AG09309 (cell line): ENCODE measurements around the gene NDEL1.
A peak's percentile ranks its signal among the peaks of the same experiment; 100 is the strongest.

Experiments used
- DNase-seq: peaks from one replicate; pipeline ENCODE4 v3.0.0-alpha.2; 2010; ENCODE audit warnings: low read depth
- H3K4me3 ChIP-seq: 2 replicates; pipeline ENCODE4 v1.5.1; 2011; ENCODE audit warnings: mild to moderate bottlenecking, low read depth, low read length, moderate library complexity; ENCODE audit not compliant: control insufficient read depth
- CTCF ChIP-seq: IDR thresholded peaks from 2 replicates; pipeline ENCODE4 v1.5.1; 2011; ENCODE audit warnings: mild to moderate bottlenecking, low read depth, low read length, inconsistent platforms; ENCODE audit not compliant: insufficient read depth, control insufficient read depth; ENCODE audit errors: missing control alignments

NDEL1 gene

GRCh38 chr17:8464941-8465340, 29.3 kb downstream of the NDEL1 start:
- no peak for DNase-seq
- H3K4me3 ChIP-seq: no peak overlapping the region
- TF ChIP-seq CTCF: no peak

GRCh38 chr17:8465356-8465755, 29.7 kb downstream of the NDEL1 start:
- TF ChIP-seq CTCF: no peak
- DNase-seq: no peak
- H3K4me3 ChIP-seq: no peak overlapping the region

GRCh38 chr17:8465759-8466158, 30.1 kb downstream of the NDEL1 start:
- TF ChIP-seq CTCF: no peak
- no peak overlapping the region for H3K4me3 ChIP-seq

GRCh38 chr17:8466456-8466855, 30.8 kb downstream of the NDEL1 start:
- TF ChIP-seq CTCF: no peak
- H3K4me3 ChIP-seq: no peak overlapping the region
- peak; percentile 91 for DNase-seq

More at GRCh38 chr17:8465759-8466158, 30.1 kb downstream of the NDEL1 start:
- DNase-seq: no peak

- no peak overlapping the region for H3K4me3 ChIP-seq
- no peak for DNase-seq
Observed at GRCh38 chr17:8466873-8467272, 31.2 kb downstream of the NDEL1 start.

GRCh38 chr17:8467527-8467926, 31.8 kb downstream of the NDEL1 start:
- TF ChIP-seq CTCF: no peak
- H3K4me3 ChIP-seq: no peak overlapping the region
- no peak for DNase-seq

More at GRCh38 chr17:8466873-8467272, 31.2 kb downstream of the NDEL1 start:
- TF ChIP-seq CTCF: no peak

- no peak overlapping the region for H3K4me3 ChIP-seq
- no peak for TF ChIP-seq CTCF
- DNase-seq: no peak
Observed at GRCh38 chr17:8468127-8468526, 32.4 kb downstream of the NDEL1 start.
